GM21786 (cell line): ENCODE data around the gene ZNF181.
"Not testable (repeated sequence)": the region's sequence is repeated elsewhere in the genome, so short reads cannot be mapped to it uniquely, and the experiment has no call there.

Experiments used
- ATAC-seq: cut with Tn5 transposase; IDR thresholded peaks from one replicate; pipeline ENCODE4 v1.9.1; 2021; ENCODE audit not compliant: unreplicated experiment

The ZNF181 gene

GRCh38 chr19:34733746-34734536, at the start of gene ZNF181:
Gene ZNF181, plus strand, starts transcription at chr19:34734243. Its CDS starts 795 bp downstream, at chr19:34735038.
- peak; percentile 84 for ATAC-seq

- ATAC-seq, result not testable (repeated sequence)
Measured at GRCh38 chr19:34685266-34685665, 48.8 kb upstream of the ZNF181 start.

- ATAC-seq, result no peak
Measured at GRCh38 chr19:34686455-34686854, 47.6 kb upstream of the ZNF181 start.

GRCh38 chr19:34687348-34687747, 46.7 kb upstream of the ZNF181 start:
- no peak for ATAC-seq

- no peak for ATAC-seq
Measured at GRCh38 chr19:34688592-34688991, 45.5 kb upstream of the ZNF181 start.

GRCh38 chr19:34690372-34690771, 43.7 kb upstream of the ZNF181 start:
- ATAC-seq, result no peak

- ATAC-seq, result no peak
Measured at GRCh38 chr19:34692549-34692948, 41.5 kb upstream of the ZNF181 start.

- no peak for ATAC-seq
Measured at GRCh38 chr19:34707661-34708060, 26.4 kb upstream of the ZNF181 start.

- no peak for ATAC-seq
Measured at GRCh38 chr19:34711890-34712289, 22.2 kb upstream of the ZNF181 start.

- ATAC-seq, result no peak
Measured at GRCh38 chr19:34712395-34713261, 21.4 kb upstream of the ZNF181 start.

- no peak for ATAC-seq
Measured at GRCh38 chr19:34713262-34713637, 20.8 kb upstream of the ZNF181 start.

- ATAC-seq, result no peak
Measured at GRCh38 chr19:34715357-34715756, 18.7 kb upstream of the ZNF181 start.

GRCh38 chr19:34722353-34722752, 11.7 kb upstream of the ZNF181 start:
- no peak for ATAC-seq

- ATAC-seq, result no peak
Measured at GRCh38 chr19:34725400-34725799, 8.6 kb upstream of the ZNF181 start.

- no peak for ATAC-seq
Measured at GRCh38 chr19:34731019-34731829, 2.8 kb upstream of the ZNF181 start.

- ATAC-seq, result no peak
Measured at GRCh38 chr19:34731964-34732363, 2.1 kb upstream of the ZNF181 start.

GRCh38 chr19:34732612-34733211, 1.3 kb upstream of the ZNF181 start:
- ATAC-seq, result no peak

GRCh38 chr19:34733266-34733745, 737 bp upstream of the ZNF181 start:
- peak; percentile 3 for ATAC-seq

- ATAC-seq, result no peak
Measured at GRCh38 chr19:34734537-34735103, 577 bp downstream of the ZNF181 start.
